ENCODE results near the gene KIF17.
A peak's percentile ranks its signal among the peaks of the same experiment; 100 is the strongest.

KIF17 gene

DNA sequence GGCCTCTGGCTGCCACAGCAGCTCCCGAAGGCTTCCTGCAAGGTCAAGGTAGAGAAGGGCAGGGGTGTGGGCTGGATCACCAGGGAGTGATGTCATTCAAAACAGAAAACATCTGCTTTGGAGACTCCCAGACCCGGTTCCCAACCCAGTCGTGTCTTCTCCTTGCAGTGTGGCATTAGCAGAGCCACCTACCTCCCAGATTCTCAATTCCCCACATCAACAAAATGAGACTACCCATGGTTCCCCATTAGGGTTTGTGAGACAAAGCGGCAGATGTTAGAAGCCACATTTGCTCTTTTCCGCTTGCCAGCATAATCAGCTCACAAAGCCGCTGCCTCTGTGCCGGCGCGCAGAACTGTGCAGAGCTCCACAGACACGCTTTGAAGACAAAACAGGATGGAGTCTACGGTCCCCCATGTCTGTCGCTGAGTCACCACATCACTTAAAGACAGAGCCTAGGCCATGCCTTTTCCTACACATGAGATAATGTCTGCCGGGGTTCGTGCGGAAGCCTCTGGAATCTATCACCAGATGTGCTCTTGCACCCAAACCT is 12.5 kb downstream of the KIF17 start:
- Histone ChIP-seq H3K4me1 (ENCODE audit: control insufficient read depth, insufficient read depth, low read length) (no peaks in the 10 kb centered on the region), H3K9ac (ENCODE audit: low read depth, low read length) (no peak overlapping the region), H3K27me3 (ENCODE audit: control insufficient read depth, insufficient read depth, low read length) (peaks cover 3% of the 10 kb centered on the region), H3K36me3 (ENCODE audit: insufficient read depth, low read length) (no peaks in the 10 kb centered on the region), H3K9me3 (replicated peaks; ENCODE audit: low read length) (no peaks in the 10 kb centered on the region), H3K4me3 (ENCODE audit: low read length) (no peak overlapping the region), H3K4me2 (ENCODE audit: low read length) (no peak overlapping the region)

DNA sequence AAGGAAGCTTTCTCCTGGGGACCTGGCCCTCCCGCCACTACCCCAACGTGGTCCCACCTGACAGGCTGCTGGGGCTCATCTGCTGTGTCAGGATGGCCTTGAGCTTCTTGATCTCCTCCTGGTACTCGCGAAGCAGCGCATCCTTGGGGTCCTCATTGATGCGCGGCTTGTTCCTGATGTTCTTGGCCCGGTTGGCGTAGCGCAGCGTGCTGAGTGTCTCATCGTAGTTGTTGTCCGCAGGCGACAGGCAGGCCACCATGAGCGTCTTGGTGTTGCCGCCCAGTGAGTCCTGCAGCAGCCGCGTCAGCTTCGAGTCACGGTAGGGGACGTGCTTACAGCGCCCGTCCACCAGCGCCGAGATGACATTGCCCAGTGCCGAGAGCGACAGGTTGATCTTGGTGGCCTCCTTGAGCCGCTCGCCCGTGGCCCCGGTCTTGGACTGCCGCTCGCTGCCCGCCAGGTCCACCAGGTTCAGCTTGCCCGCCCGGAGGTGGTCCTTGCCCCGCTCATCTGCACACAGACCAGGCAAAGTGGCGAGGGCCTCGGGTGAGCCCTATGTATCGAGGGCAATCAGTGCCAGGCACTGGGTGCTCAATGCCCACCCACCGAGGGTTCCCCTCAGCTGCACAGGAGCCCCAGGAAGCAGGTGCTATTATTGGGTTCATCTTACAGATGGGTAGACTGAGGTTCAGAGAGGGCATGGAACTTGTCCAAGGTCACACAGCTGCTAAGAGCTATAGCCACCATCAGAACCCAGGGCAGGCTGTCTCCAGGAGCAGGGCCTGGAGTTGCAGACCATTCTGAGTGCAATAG is 13.2 kb downstream of the KIF17 start:
- Histone ChIP-seq H3K9ac (ENCODE audit: low read depth, low read length) (no peak overlapping the region), H3K4me1 (ENCODE audit: control insufficient read depth, insufficient read depth, low read length) (peaks cover 3% of the 10 kb centered on the region), H3K4me2 (ENCODE audit: low read length) (no peak overlapping the region)

DNA sequence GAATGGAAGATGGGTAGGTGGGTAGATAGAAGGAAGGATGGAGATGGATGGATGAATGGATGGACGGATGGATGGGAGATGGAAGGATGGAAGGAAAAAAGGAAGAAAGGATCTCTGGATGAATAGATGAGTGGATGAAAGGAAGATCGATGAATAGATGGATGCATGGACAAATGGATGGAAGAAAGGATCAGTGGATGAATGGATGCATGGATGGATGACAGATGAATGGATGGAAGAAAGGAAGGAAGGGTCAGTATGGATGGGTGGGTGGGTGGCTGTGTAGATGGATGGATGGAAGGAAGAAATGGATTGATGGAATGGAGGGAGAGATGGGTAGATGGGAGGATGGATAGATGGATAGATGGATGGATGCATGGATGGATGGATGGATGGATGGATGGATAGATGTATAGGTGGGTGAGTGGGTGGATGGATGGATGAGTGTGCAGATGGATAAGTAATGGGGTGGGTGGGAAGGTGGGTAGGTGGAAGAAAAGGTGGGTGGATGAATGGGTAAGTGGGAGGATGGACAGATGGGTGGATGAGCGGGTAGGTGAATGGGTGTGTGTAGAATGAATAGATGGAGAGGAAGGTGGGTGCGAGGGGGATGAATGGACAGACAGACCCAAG is 14.6 kb downstream of the KIF17 start:
- H3K9ac ChIP-seq (ENCODE audit: low read depth, low read length): no peak overlapping the region
- no peak overlapping the region for H3K4me3 ChIP-seq (ENCODE audit: low read length)
- H3K4me1 ChIP-seq (ENCODE audit: control insufficient read depth, insufficient read depth, low read length): peaks cover 16% of the 10 kb centered on the region
- H3K27me3 ChIP-seq (ENCODE audit: control insufficient read depth, insufficient read depth, low read length): no peaks in the 10 kb centered on the region
- no peaks in the 10 kb centered on the region for H3K9me3 ChIP-seq (replicated peaks; ENCODE audit: low read length)
- no peak overlapping the region for H3K4me2 ChIP-seq (ENCODE audit: low read length)
- H3K36me3 ChIP-seq (ENCODE audit: insufficient read depth, low read length): no peaks in the 10 kb centered on the region

More for the DNA sequence above, 13.2 kb downstream of the KIF17 start:
- Histone ChIP-seq H3K4me3 (ENCODE audit: low read length) (no peak overlapping the region), H3K27me3 (ENCODE audit: control insufficient read depth, insufficient read depth, low read length) (no peaks in the 10 kb centered on the region), H3K9me3 (replicated peaks; ENCODE audit: low read length) (no peaks in the 10 kb centered on the region), H3K36me3 (ENCODE audit: insufficient read depth, low read length) (no peaks in the 10 kb centered on the region)

DNA sequence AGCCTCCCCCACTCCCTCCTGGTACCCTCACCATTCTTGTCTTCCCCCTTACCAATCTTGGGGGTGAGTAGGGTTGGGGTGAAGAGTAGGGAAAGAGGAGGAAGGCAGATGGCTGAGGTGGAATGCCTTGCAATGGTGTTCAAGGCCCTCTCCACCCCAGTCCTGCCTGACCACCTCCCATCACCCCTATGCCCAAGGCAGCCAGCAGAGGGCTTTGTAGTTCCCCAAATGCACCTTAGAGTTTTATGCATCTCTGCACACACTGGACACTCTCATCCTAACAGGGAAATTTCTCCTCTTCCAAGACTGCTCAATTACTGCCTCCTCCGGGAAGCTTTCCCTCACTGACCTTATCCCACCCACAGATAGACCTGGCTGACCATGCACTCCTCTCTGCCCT is 15.4 kb downstream of the KIF17 start:
- no peak overlapping the region for H3K4me3 ChIP-seq (ENCODE audit: low read length)
- H3K4me2 ChIP-seq (ENCODE audit: low read length): no peak overlapping the region
- peaks cover 24% of the 10 kb centered on the region for H3K4me1 ChIP-seq (ENCODE audit: control insufficient read depth, insufficient read depth, low read length)
- H3K9ac ChIP-seq (ENCODE audit: low read depth, low read length): no peak overlapping the region
- H3K36me3 ChIP-seq (ENCODE audit: insufficient read depth, low read length): no peaks in the 10 kb centered on the region
- no peaks in the 10 kb centered on the region for H3K9me3 ChIP-seq (replicated peaks; ENCODE audit: low read length)
- H3K27me3 ChIP-seq (ENCODE audit: control insufficient read depth, insufficient read depth, low read length): no peaks in the 10 kb centered on the region

DNA sequence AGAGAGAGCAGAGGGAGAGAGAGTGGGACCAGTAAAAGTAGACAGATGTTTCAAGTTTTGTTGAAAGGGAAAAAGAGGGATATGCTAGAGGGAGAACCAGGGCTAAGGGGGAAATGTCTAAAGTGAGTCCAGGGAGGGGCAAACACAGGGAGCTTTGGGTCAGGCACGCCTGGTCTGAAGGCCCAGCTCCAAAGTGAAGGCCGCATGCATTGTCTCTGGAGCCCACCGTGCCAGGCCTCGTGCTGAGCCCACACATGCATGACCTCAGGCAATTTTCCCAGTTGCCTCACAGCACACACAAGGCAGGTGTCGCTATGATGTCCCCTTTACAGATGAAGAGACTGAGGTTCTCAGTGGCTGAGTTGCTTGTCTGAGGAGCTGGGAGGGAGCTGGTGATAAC is 16.0 kb downstream of the KIF17 start:
- Histone ChIP-seq H3K36me3 (ENCODE audit: insufficient read depth, low read length) (no peaks in the 10 kb centered on the region), H3K4me1 (ENCODE audit: control insufficient read depth, insufficient read depth, low read length) (peaks cover 30% of the 10 kb centered on the region), H3K27me3 (ENCODE audit: control insufficient read depth, insufficient read depth, low read length) (no peaks in the 10 kb centered on the region), H3K9me3 (replicated peaks; ENCODE audit: low read length) (no peaks in the 10 kb centered on the region), H3K4me3 (ENCODE audit: low read length) (no peak overlapping the region), H3K4me2 (ENCODE audit: low read length) (no peak overlapping the region), H3K9ac (ENCODE audit: low read depth, low read length) (no peak overlapping the region)

DNA sequence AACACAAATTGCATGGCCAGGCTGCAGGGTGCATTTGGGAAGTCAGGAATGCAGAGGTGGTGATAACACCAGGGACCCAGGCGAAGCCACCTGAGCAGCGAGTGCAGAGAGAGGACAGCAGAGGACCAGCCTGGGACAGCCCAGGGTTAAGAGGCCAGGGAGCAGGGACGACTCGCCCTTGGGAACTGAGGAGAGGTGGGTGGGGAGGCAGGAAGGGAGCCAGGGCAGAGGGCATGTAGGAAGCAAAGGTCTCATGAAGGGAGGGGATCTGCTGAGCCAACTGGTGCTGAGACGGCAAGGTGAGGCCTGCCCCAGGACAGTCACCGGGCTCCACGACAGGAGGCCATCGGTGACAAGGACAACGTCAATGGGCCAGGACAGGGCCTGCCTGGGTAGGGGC is 16.4 kb downstream of the KIF17 start:
- no peaks in the 10 kb centered on the region for H3K9me3 ChIP-seq (replicated peaks; ENCODE audit: low read length)
- no peak overlapping the region for H3K4me3 ChIP-seq (ENCODE audit: low read length)
- no peak overlapping the region for H3K4me2 ChIP-seq (ENCODE audit: low read length)
- H3K4me1 ChIP-seq (ENCODE audit: control insufficient read depth, insufficient read depth, low read length): peaks cover 30% of the 10 kb centered on the region
- H3K27me3 ChIP-seq (ENCODE audit: control insufficient read depth, insufficient read depth, low read length): no peaks in the 10 kb centered on the region
- no peaks in the 10 kb centered on the region for H3K36me3 ChIP-seq (ENCODE audit: insufficient read depth, low read length)
- H3K9ac ChIP-seq (ENCODE audit: low read depth, low read length): no peak overlapping the region

DNA sequence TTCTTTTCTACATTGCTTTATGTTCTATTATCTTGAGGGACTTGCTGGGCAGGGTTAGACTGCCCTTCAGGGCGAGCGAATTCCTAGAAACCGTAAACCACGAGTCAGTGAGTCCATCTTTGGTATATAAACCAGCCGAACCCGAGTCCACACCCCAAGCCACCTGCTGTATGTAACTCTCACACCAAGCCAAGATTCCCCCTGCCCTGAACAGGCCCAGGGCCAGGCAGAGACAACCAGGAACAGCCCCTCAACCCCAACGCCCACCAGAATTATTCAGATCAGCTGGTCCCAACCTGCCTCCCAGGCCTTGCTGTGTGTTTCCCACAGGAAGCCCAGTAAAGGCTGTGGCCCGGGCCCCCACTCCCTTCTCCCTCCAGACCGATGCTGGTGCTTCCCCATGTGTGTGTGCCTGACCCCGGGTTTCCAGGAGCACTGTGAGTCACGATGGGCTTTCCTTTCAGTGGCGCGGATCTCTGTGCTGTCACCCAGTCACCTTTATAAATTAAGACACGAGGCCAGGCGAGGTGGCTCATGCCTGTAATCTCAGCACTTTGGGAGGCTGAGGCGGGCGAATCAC is 17.1 kb downstream of the KIF17 start:
- H3K36me3 ChIP-seq (ENCODE audit: insufficient read depth, low read length): no peaks in the 10 kb centered on the region
- peaks cover 30% of the 10 kb centered on the region for H3K4me1 ChIP-seq (ENCODE audit: control insufficient read depth, insufficient read depth, low read length)
- no peak overlapping the region for H3K9ac ChIP-seq (ENCODE audit: low read depth, low read length)
- no peaks in the 10 kb centered on the region for H3K27me3 ChIP-seq (ENCODE audit: control insufficient read depth, insufficient read depth, low read length)
- no peak overlapping the region for H3K4me3 ChIP-seq (ENCODE audit: low read length)
- H3K4me2 ChIP-seq (ENCODE audit: low read length): no peak overlapping the region
- no peaks in the 10 kb centered on the region for H3K9me3 ChIP-seq (replicated peaks; ENCODE audit: low read length)

DNA sequence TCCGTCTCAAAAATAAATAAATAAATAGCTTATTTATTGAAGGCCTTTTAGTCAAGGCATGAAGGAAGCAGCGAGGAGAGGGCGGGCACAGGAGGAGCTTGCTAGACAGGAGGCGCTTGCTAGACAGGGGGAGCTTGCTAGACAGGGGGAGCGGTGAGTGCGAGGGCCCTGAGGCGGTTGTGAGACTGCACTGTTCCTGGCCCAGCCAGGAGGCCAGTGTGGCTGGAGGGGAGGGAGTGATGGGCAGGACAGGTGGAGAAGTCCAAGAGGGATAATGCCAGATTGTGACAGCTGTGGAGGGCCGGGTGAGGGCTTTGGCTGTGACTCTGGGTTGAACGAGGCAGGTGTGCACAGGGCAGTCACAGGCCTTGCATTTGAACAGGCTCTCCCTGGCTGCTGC is 18.2 kb downstream of the KIF17 start:
- Histone ChIP-seq H3K4me3 (ENCODE audit: low read length) (no peak overlapping the region), H3K27me3 (ENCODE audit: control insufficient read depth, insufficient read depth, low read length) (no peaks in the 10 kb centered on the region), H3K36me3 (ENCODE audit: insufficient read depth, low read length) (no peaks in the 10 kb centered on the region), H3K9ac (ENCODE audit: low read depth, low read length) (no peak overlapping the region), H3K4me1 (ENCODE audit: control insufficient read depth, insufficient read depth, low read length) (peaks cover 30% of the 10 kb centered on the region), H3K9me3 (replicated peaks; ENCODE audit: low read length) (no peaks in the 10 kb centered on the region), H3K4me2 (ENCODE audit: low read length) (no peak overlapping the region)

DNA sequence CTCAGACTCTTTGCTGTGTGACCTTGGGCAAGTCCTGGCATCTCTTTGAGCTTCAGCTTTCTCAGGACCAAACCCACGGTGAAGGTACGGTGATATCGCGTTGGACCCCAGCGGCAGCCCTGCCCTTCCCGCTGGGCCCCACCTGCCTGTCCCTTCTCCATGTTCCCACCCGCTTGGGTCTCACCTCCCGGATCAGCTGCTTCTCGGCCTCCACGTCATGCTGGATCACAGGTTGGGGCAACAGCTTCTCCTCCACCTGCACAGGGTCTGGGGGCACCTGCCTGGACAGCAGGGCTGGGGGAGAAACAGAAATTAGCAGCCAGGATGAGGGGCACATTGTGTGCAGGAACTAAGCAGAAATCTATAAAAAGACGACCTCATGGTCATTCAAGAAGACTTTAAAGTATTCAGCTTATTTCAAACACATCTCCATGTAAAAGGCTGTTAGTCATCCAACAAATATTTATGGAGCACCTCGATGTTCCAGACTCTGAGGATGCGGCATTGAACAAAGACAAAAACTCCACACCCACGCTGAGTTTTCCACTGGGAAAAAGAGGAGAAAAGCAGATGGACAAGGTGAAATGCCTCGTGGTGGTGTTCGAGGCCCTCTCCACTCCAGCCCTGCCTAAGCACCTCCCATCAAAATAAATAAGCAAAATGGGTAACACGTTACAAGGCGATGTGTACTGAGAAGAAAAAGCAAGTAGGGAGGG is 19.5 kb downstream of the KIF17 start:
- Histone ChIP-seq H3K27me3 (ENCODE audit: control insufficient read depth, insufficient read depth, low read length) (no peaks in the 10 kb centered on the region), H3K9ac (ENCODE audit: low read depth, low read length) (peak overlapping the region; percentile 43), H3K4me3 (ENCODE audit: low read length) (peak overlapping the region; percentile 17), H3K9me3 (replicated peaks; ENCODE audit: low read length) (no peaks in the 10 kb centered on the region), H3K4me1 (ENCODE audit: control insufficient read depth, insufficient read depth, low read length) (peaks cover 30% of the 10 kb centered on the region), H3K4me2 (ENCODE audit: low read length) (peak overlapping the region; percentile 65), H3K36me3 (ENCODE audit: insufficient read depth, low read length) (no peaks in the 10 kb centered on the region)

DNA sequence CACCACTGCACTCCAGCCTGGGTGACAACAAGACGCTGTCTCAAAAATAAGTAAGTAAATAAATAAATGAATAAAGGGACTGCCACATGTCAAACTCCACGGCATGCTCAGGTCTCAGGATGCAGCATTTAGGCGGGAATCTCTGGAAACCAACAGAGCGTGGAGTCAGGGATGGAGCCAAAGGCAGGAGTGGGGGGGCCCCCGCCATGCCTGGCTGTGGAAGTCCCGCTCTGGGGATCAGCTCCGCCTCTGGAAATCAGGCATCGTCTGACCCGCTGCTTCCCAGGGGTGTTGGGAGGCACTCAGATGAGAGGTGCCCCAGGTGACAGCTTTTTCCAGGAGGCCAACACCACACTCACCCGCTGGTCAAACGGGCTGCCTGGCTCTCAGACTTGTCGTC is 20.2 kb downstream of the KIF17 start:
- H3K4me1 ChIP-seq (ENCODE audit: control insufficient read depth, insufficient read depth, low read length): peaks cover 30% of the 10 kb centered on the region

More for the DNA sequence above, 20.2 kb downstream of the KIF17 start:
- Histone ChIP-seq H3K9me3 (replicated peaks; ENCODE audit: low read length) (no peaks in the 10 kb centered on the region), H3K4me3 (ENCODE audit: low read length) (no peak overlapping the region), H3K27me3 (ENCODE audit: control insufficient read depth, insufficient read depth, low read length) (no peaks in the 10 kb centered on the region), H3K4me2 (ENCODE audit: low read length) (peak overlapping the region; percentile 94), H3K36me3 (ENCODE audit: insufficient read depth, low read length) (no peaks in the 10 kb centered on the region), H3K9ac (ENCODE audit: low read depth, low read length) (peak overlapping the region; percentile 86)

Measured in skeletal muscle satellite cell (primary cell).